ENCODE results near the gene ASIC4.

Gene ASIC4

DNA sequence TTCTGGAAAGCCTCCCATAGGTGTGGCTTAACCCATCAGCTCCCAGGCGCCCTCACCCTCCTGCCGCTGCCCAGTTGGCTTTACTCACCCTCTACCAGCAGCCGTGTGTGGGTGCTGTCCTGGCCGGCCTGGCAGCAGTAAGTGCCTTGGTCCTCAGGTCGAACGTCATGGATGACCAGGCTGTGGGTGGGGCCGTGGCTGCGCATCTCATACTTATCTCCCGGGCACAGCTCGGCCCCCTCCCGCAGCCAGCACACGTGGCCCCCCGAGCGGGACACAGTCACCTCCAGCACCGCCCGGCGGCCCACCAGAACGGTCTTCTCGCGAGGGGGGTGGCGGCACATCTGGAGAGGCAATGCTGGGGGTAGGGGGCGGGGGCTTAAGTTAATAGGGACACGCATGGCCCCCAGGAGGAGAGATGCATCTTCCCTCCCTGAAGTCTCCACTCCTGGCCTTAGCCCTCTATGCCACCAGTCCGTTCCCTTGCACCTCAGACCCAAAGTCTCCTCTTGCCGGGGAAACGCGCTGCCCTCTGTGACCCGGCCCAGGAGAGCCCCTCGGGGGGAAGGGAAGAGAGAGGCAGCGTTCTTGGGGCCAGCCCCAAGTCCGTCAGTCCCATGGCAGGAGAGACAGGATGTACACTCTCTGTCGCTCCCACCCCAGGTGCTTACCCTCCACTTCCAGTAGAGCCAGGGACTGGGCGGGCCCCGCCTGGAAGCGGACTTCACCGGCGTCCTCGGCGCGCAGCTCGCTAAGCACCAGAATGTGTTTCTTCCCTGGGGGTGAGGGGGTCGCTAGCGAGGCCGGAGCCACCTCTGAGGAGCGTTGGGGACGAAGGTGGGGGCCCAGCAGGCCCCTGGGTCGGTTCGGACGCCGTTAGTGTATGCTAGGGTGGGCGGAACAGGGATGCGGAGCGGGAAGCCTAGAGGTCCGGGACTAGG is 37.4 kb downstream of the ASIC4 start:
- Histone ChIP-seq H3F3A (ENCODE audit: control insufficient read depth, insufficient read depth) (no peaks in the 10 kb centered on the region), H4K20me1 (ENCODE audit: control insufficient read depth, insufficient read depth, low read depth, low read length) (no peaks in the 10 kb centered on the region), H3K27me3 (ENCODE audit: control insufficient read depth, low read length) (no peaks in the 10 kb centered on the region), H3K9me2 (replicated peaks; ENCODE audit: control insufficient read depth, low read length) (no peaks in the 10 kb centered on the region), H3K4me3 (ENCODE audit: low read length) (no peak overlapping the region), H3K9me3 (ENCODE audit: control insufficient read depth, insufficient read depth, low read length) (no peaks in the 10 kb centered on the region), H3K4me1 (ENCODE audit: control insufficient read depth, low read length) (no peaks in the 10 kb centered on the region), H3K79me2 (ENCODE audit: control insufficient read depth, low read length) (no peaks in the 10 kb centered on the region), H3K4me2 (ENCODE audit: low read length) (no peak overlapping the region), H3K27ac (ENCODE audit: low read depth, low read length) (no peak overlapping the region), H3K36me3 (ENCODE audit: control insufficient read depth, low read length) (no peaks in the 10 kb centered on the region)
- TF ChIP-seq, protein P1, sequence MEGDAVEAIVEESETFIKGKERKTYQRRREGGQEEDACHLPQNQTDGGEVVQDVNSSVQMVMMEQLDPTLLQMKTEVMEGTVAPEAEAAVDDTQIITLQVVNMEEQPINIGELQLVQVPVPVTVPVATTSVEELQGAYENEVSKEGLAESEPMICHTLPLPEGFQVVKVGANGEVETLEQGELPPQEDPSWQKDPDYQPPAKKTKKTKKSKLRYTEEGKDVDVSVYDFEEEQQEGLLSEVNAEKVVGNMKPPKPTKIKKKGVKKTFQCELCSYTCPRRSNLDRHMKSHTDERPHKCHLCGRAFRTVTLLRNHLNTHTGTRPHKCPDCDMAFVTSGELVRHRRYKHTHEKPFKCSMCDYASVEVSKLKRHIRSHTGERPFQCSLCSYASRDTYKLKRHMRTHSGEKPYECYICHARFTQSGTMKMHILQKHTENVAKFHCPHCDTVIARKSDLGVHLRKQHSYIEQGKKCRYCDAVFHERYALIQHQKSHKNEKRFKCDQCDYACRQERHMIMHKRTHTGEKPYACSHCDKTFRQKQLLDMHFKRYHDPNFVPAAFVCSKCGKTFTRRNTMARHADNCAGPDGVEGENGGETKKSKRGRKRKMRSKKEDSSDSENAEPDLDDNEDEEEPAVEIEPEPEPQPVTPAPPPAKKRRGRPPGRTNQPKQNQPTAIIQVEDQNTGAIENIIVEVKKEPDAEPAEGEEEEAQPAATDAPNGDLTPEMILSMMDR (IDR thresholded peaks at IDR 0.05; ENCODE audit: low read depth, low read length, poor library complexity, severe bottlenecking), result no peak
- no peak for TF ChIP-seq EZH2phosphoT487 (IDR thresholded peaks at IDR 0.05; ENCODE audit: borderline replicate concordance, low read length)

DNA sequence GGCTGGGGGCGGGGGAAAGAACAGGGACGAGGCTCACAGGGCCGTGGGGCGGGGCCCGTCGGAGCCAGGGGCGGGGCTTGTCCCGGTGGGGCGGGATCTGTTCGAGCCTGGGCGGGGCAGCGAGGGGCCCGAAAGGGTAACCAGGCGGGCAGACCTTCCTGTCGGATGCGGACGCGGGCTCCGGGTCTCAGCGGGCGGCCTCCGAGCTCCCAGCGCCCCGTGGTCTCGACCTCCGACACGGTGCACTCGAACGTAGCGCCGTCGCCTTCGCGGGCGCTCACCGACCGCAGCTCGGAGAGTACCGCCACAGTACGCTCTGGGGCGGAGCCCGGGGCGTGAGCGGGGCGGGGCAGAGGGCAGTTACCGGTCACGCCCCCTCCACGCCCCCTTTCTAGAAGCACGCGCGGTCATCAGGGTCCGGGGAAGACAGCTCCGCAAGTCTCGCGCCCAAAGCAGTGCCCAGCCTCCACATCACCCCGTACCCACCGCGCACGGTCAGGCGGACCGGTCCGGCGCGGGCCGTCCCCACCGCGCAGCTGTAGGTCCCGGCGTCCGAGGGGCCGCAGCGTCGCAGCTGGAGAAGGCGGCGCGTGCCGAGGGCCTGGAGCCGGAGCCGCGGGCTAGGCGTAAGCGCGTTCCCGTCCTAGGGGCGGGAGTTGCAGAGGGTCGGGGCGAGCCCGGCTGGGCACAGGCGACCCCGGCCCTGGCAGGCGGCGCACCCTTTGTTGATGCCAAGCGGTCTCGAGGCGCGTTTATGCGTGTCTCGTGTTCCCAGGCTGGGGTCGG is 38.3 kb downstream of the ASIC4 start:
- no peak overlapping the region for H3K4me2 ChIP-seq (ENCODE audit: low read length)
- TF ChIP-seq EZH2phosphoT487 (IDR thresholded peaks at IDR 0.05; ENCODE audit: borderline replicate concordance, low read length), result no peak
- TF ChIP-seq, protein P1 (IDR thresholded peaks at IDR 0.05; ENCODE audit: low read depth, low read length, poor library complexity, severe bottlenecking), result no peak
- no peaks in the 10 kb centered on the region for H3K79me2 ChIP-seq (ENCODE audit: control insufficient read depth, low read length)
- H3K27ac ChIP-seq (ENCODE audit: low read depth, low read length), result no peak overlapping the region
- H4K20me1 ChIP-seq (ENCODE audit: control insufficient read depth, insufficient read depth, low read depth, low read length), result no peaks in the 10 kb centered on the region
- no peaks in the 10 kb centered on the region for H3K9me2 ChIP-seq (replicated peaks; ENCODE audit: control insufficient read depth, low read length)
- no peak overlapping the region for H3K4me3 ChIP-seq (ENCODE audit: low read length)
- no peaks in the 10 kb centered on the region for H3K27me3 ChIP-seq (ENCODE audit: control insufficient read depth, low read length)
- H3K9me3 ChIP-seq (ENCODE audit: control insufficient read depth, insufficient read depth, low read length), result no peaks in the 10 kb centered on the region
- no peaks in the 10 kb centered on the region for H3F3A ChIP-seq (ENCODE audit: control insufficient read depth, insufficient read depth)
- H3K4me1 ChIP-seq (ENCODE audit: control insufficient read depth, low read length), result no peaks in the 10 kb centered on the region
- no peaks in the 10 kb centered on the region for H3K36me3 ChIP-seq (ENCODE audit: control insufficient read depth, low read length)

DNA sequence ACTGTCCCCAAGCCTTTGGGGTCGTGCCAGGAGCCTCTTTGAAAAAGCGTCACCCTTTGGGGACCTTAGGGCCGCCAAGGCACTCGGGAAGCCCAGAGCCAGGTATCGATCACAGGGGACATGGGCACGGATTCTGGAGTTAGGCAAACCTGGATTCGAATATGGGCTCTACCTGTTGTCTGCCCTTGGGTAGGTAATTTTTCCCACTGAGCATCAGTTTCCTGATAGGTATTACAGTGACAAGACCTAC is 38.8 kb downstream of the ASIC4 start:
- H3K4me3 ChIP-seq (ENCODE audit: low read length), result no peak overlapping the region
- no peaks in the 10 kb centered on the region for H3K27me3 ChIP-seq (ENCODE audit: control insufficient read depth, low read length)
- no peaks in the 10 kb centered on the region for H3K9me3 ChIP-seq (ENCODE audit: control insufficient read depth, insufficient read depth, low read length)
- H3K79me2 ChIP-seq (ENCODE audit: control insufficient read depth, low read length), result no peaks in the 10 kb centered on the region
- H3K36me3 ChIP-seq (ENCODE audit: control insufficient read depth, low read length), result no peaks in the 10 kb centered on the region
- no peaks in the 10 kb centered on the region for H3K4me1 ChIP-seq (ENCODE audit: control insufficient read depth, low read length)
- TF ChIP-seq, protein P1 (IDR thresholded peaks at IDR 0.05; ENCODE audit: low read depth, low read length, poor library complexity, severe bottlenecking), result no peak
- no peak for TF ChIP-seq EZH2phosphoT487 (IDR thresholded peaks at IDR 0.05; ENCODE audit: borderline replicate concordance, low read length)
- no peak overlapping the region for H3K27ac ChIP-seq (ENCODE audit: low read depth, low read length)
- H3K4me2 ChIP-seq (ENCODE audit: low read length), result no peak overlapping the region
- no peaks in the 10 kb centered on the region for H4K20me1 ChIP-seq (ENCODE audit: control insufficient read depth, insufficient read depth, low read depth, low read length)
- H3K9me2 ChIP-seq (replicated peaks; ENCODE audit: control insufficient read depth, low read length), result no peaks in the 10 kb centered on the region
- no peaks in the 10 kb centered on the region for H3F3A ChIP-seq (ENCODE audit: control insufficient read depth, insufficient read depth)

All from DOHH2 (cell line).